ENCODE results near the gene GPC5.
"Not testable (repeated sequence)": the region's sequence is repeated elsewhere in the genome, so short reads cannot be mapped to it uniquely, and the experiment has no call there.

The GPC5 gene

GRCh38 chr13:91659256-91660075, 261.0 kb downstream of the GPC5 start:
- FAIRE-seq: no peak
- DNase-seq (ENCODE audit: insufficient read length, low spot score): no peak
- no peak for TF ChIP-seq CTCF (IDR thresholded peaks at IDR 0.05; ENCODE audit: insufficient read depth, missing control alignments)

DNA sequence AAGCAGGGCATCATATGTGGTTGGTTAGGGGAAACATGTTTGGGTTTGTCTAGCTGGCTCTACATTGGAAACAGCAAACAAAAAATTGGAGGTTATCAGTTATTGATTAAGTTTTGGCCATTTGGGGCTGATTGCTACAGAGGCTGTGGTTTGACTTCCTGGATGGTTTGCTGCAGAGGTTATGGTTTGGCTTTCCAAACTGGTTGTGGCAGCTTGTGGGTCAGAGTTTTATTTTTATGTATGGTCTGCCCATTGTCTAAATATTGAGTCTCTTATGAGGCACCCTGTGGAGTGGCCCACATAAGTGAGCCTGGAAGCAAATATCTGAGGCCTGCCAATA, 261.6 kb downstream of the GPC5 start:
- DNase-seq (ENCODE audit: insufficient read length, low spot score) (no peak), FAIRE-seq (no peak)
- TF ChIP-seq CTCF (IDR thresholded peaks at IDR 0.05; ENCODE audit: insufficient read depth, missing control alignments): no peak

GRCh38 chr13:91661692-91662490, 263.5 kb downstream of the GPC5 start:
- DNase-seq (ENCODE audit: insufficient read length, low spot score) (no peak), FAIRE-seq (no peak)
- TF ChIP-seq CTCF (IDR thresholded peaks at IDR 0.05; ENCODE audit: insufficient read depth, missing control alignments): no peak

GRCh38 chr13:91664039-91664438, 265.6 kb downstream of the GPC5 start:
- DNase-seq (ENCODE audit: insufficient read length, low spot score): no peak
- peak; percentile 46 for FAIRE-seq
- TF ChIP-seq CTCF (IDR thresholded peaks at IDR 0.05; ENCODE audit: insufficient read depth, missing control alignments): no peak

- no peak for TF ChIP-seq CTCF (IDR thresholded peaks at IDR 0.05; ENCODE audit: insufficient read depth, missing control alignments)
- DNase-seq (ENCODE audit: insufficient read length, low spot score) (no peak), FAIRE-seq (no peak)
Observed at GRCh38 chr13:91667486-91667885, 269.1 kb downstream of the GPC5 start.

- DNase-seq (ENCODE audit: insufficient read length, low spot score) (no peak), FAIRE-seq (no peak)
- TF ChIP-seq CTCF (IDR thresholded peaks at IDR 0.05; ENCODE audit: insufficient read depth, missing control alignments): no peak
Observed at GRCh38 chr13:91668866-91669495, 270.6 kb downstream of the GPC5 start.

GRCh38 chr13:91674347-91674746, 275.9 kb downstream of the GPC5 start:
- not testable (repeated sequence) for FAIRE-seq; DNase-seq (ENCODE audit: insufficient read length, low spot score)

All from D721Med (cell line).